Body of pancreas (tissue), 4 donors: ENCODE data around the gene F2RL2. TPM values are rescaled to one million over a fixed set of nuclear protein-coding genes. Genes with fewer than 3 reads are reported as not detected.

Source experiments
- ATAC-seq: fragments of 150-250 bp; one replicate; pipeline ENCODE4 v1.9.1; 2016
- DNase-seq, 4 donors: peaks; one replicate each; pipeline ENCODE4 v3.0.0-alpha.2; 2019
- H3K27ac ChIP-seq, 4 donors: fragments of 200-600 bp; sonication (generic); 1 replicate in 3 of 4; 2 replicates in 1 of 4; pipeline versions ENCODE4 v1.5.1 to v1.6.1; 2016 to 2019; ENCODE audit warnings: mild to moderate bottlenecking in 1 of 4, mixed read lengths in 1 of 4, moderate library complexity in 1 of 4
- H3K27me3 ChIP-seq, 2 donors: fragments of 200-600 bp; sonication (generic); one replicate each; pipeline ENCODE4 v1.6.0; 2016; ENCODE audit warnings: mild to moderate bottlenecking in 1 of 2
- H3K36me3 ChIP-seq, 2 donors: fragments of 200-600 bp; sonication (generic); replicated peaks in 1 of 2; 2 replicates each; pipeline ENCODE4 v1.5.1; 2016; ENCODE audit warnings: low read depth in 2 of 2; ENCODE audit not compliant: insufficient read depth in 1 of 2
- H3K4me1 ChIP-seq: fragments of 200-600 bp; sonication (generic); one replicate; pipeline ENCODE4 v1.6.0; 2016
- H3K4me3 ChIP-seq, 2 donors: fragments of 200-600 bp; sonication (generic); 1 replicate in 1 of 2; 2 replicates in 1 of 2; pipeline ENCODE4 v1.5.1; 2016 to 2019
- H3K9me3 ChIP-seq, 3 donors: fragments of 200-600 bp; sonication (generic); 1 replicate in 2 of 3; 2 replicates in 1 of 3; pipeline ENCODE4 v1.5.1; 2016
- CTCF ChIP-seq, 7 experiments: fragments of 450-650 bp in 4 of 7; fragments of 200-600 bp in 3 of 7; sonication (generic) in 3 of 7; IDR thresholded peaks; one replicate each; pipeline ENCODE4 v1.5.1; 2016 to 2019; ENCODE audit warnings: antibody characterized with exemption in 7 of 7
- POLR2A ChIP-seq, 3 donors: fragments of 450-650 bp; IDR thresholded peaks; one replicate each; pipeline ENCODE4 v1.6.1; 2016; ENCODE audit warnings: antibody characterized with exemption in 3 of 3, mild to moderate bottlenecking in 2 of 3
- WGBS, 2 donors: methylation state at CpG; one replicate each; pipeline ENCODE4 v1.1.5; 2017; 5-methylcytosine and 5-hydroxymethylcytosine counted together
- intact Hi-C: fragments of 100-400 bp; cut with DNase I; formaldehyde crosslinking; loops from one replicate; pipeline ENCODE4 v1.15.1; 2023
- total RNA-seq, 2 donors: library from RNA; depleted of rRNA; stranded (reverse); fragments of >200 nt; gene quantifications; one replicate each; pipeline ENCODE4 v1.1.0, GENCODE V29; 2016

F2RL2 gene, protein sequence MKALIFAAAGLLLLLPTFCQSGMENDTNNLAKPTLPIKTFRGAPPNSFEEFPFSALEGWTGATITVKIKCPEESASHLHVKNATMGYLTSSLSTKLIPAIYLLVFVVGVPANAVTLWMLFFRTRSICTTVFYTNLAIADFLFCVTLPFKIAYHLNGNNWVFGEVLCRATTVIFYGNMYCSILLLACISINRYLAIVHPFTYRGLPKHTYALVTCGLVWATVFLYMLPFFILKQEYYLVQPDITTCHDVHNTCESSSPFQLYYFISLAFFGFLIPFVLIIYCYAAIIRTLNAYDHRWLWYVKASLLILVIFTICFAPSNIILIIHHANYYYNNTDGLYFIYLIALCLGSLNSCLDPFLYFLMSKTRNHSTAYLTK
- under 1 TPM in 1 of 2 donors, not detected in 1; 0.78 TPM for total RNA-seq

DNA sequence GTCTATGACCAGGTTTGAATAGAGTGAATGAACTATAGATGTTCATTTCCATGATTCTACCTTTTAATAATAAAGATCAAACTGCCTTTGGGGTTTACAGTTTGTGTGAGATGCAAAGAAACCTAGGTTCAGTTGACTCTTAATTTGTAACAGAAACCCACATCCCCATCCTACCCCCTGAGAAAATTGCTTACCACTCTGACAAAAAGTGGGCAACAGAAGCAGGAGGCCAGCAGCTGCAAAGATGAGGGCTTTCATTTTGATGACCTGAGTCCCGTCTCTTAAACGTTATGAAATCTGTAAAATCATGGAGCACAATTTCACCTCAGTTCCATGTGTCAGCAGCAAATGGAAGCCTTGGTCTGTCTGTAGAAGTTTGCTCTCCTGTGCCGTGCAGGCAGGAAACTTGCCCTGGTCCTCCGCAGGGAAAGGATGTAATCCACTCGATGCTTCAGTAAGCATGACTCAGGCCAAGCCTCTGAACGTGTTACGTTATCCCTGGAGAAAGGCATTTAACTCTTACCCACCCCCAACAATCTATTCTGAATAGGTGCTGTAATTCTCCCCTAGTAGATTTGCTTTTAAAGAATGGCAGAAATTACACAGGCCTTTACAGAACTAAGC lies at the start of gene F2RL2:
TSS of gene F2RL2 (minus strand) at position 431 of the 624 bp plus-strand sequence. CDS start at position 258, 173 bp downstream.
- Histone ChIP-seq H3K4me1 (peaks cover 3% of the 10 kb centered on the region), H3K9me3 (no peaks in the 10 kb centered on the region), H3K4me3 (no peak within 1 kb of the TSS), H3K27me3 (no peaks in the 10 kb centered on the region), H3K27ac (no peak within 1 kb of the TSS), H3K36me3 (no peaks in the 10 kb centered on the region)
- intact Hi-C loops = no loop called here
- WGBS, 2 donors = 40 to 55% methylated on average over 7 of the region's 7 CpGs
- DNase-seq (peak in 1 of 4 donors; percentile 20), ATAC-seq (no peak)
- TF ChIP-seq POLR2A (IDR thresholded peaks at IDR 0.05) = no peak
- no peak for TF ChIP-seq CTCF (IDR thresholded peaks at IDR 0.05)

DNA sequence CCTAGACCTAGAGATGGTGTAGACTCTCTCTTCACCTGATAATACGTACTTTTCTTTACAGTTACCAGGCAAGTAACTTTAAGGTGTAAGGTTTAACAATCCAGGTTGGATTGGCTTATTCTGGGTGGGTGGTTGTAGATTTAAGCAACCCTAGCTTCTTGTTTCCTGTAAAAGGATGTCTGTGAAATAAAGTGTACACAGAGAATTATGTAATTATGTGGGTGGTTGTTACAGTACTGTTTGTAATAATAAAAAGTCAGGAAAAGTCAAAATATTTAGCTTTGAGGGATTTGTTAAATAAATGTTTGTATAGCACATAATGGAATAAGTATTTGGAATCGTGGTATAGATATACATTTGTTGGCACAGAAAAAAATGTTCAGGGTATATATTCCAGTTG lies 49.0 kb upstream of the F2RL2 start:
- Histone ChIP-seq H3K36me3 (peaks cover 4 to 20% of the 10 kb centered on the region in 2 donors), H3K27me3 (no peaks in the 10 kb centered on the region), H3K4me3 (no peak overlapping the region), H3K9me3 (no peaks in the 10 kb centered on the region), H3K4me1 (no peaks in the 10 kb centered on the region), H3K27ac (no peak overlapping the region)
- 68 to 71% methylated on average over 2 of the region's 2 CpGs for WGBS, 2 donors
- no peak for ATAC-seq
- no peak for TF ChIP-seq CTCF (IDR thresholded peaks at IDR 0.05)
- no peak for TF ChIP-seq POLR2A (IDR thresholded peaks at IDR 0.05)
- intact Hi-C loops = no loop called here
- no peak for DNase-seq

GRCh38 chr5:76670508-76670907 lies 47.3 kb upstream of the F2RL2 start:
- no peak for DNase-seq
- Histone ChIP-seq H3K4me1 (no peaks in the 10 kb centered on the region), H3K27ac (no peak overlapping the region), H3K27me3 (no peaks in the 10 kb centered on the region), H3K9me3 (no peaks in the 10 kb centered on the region), H3K36me3 (peaks cover 4 to 18% of the 10 kb centered on the region in 2 donors), H3K4me3 (no peak overlapping the region)
- TF ChIP-seq POLR2A (IDR thresholded peaks at IDR 0.05) (no peak), CTCF (IDR thresholded peaks at IDR 0.05) (no peak)
- ATAC-seq = no peak
- 81 to 94% methylated on average over 3 of the region's 3 CpGs for WGBS, 2 donors
- intact Hi-C loops = no loop called here

DNA sequence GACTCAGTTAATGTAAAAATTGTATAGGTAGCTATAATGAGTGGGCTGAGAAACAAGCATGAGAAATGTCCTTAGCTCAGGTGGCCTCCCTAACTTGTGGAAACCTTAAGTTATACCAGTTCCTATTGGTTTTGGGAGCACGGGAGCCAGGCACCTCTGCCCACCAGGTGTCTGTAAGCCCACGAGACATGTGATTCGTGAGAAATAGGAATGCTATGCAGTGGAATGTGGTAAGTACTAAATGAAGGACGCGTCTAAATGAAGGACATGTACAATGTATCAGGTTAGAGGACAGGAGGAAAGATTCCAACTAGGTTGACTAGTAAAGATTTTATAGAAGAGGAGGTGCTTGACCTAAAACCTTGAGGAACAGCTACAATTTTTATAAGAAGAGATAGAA lies 46.0 kb upstream of the F2RL2 start:
- 96% methylated on average over 5 of the region's 5 CpGs for WGBS, 2 donors
- H3K4me3 ChIP-seq = no peak overlapping the region

More for the DNA sequence above, 46.0 kb upstream of the F2RL2 start:
- Histone ChIP-seq H3K27me3 (no peaks in the 10 kb centered on the region), H3K36me3 (peaks cover 4 to 13% of the 10 kb centered on the region in 2 donors), H3K9me3 (no peaks in the 10 kb centered on the region), H3K4me1 (no peaks in the 10 kb centered on the region), H3K27ac (no peak overlapping the region)
- DNase-seq = no peak
- no peak for ATAC-seq
- intact Hi-C loops = no loop called here
- no peak for TF ChIP-seq CTCF (IDR thresholded peaks at IDR 0.05)
- no peak for TF ChIP-seq POLR2A (IDR thresholded peaks at IDR 0.05)
